ENCODE results near the gene MANSC1. TPM values are rescaled to one million over a fixed set of nuclear protein-coding genes. Genes with fewer than 3 reads are reported as not detected.
A peak's percentile ranks its signal among the peaks of the same experiment; 100 is the strongest.

Gene MANSC1
- total and polyA plus RNA-seq, 2 of the 13 experiments (the other 11 are each of a cell fraction or from before 2014, with no cell fraction given): 1.9 to 4.2 TPM

DNA sequence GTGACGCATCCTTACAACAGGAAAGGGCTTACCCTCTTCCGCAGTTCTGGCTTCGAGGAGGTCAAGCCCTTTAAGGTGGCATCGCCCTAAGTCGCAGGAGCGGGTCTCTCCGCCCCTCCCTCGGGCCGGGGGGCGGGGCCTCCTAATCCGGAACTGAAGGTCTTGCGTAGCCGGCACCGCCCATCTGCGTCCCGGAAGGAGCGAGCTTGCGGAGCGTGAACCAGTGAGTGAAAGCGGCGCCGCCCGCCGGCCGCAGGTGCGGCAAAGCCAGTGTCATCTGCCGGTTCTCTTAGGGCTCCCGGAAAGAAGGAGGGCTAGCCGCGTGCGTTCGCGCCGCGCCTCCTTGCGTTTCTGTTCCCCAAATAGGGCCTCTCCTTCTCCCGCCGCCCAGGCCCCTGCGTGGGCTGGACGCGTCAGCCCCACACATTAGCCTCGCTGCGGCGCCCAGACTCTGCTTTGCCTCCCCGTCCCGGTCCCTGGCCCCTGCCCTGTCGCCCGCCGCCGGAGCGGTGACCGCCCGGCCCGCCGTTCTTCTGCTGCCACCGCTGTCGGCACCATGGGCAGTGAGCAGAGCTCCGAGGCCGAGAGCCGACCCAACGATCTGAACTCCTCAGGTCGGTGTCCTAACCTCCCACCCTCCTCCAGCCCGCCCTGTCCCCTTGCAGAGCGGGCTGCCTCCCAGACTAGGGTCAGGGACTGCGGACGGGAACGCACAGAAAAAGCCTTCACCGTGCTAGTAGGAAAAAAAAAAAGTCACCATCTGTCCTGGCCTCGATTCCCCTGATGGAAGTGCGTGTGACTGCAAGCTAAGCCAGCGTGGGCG, 7.1 kb upstream of the MANSC1 start, which contains the start of gene BORCS5 (continued):
- TF ChIP-seq NCOR1 (IDR thresholded peaks at IDR 0.05; ENCODE audit: borderline replicate concordance, low read length) (peak; percentile 29; the same call in 1 of the 2 replicates), ZNF567 (CRISPR knock-in tag; IDR thresholded peaks at IDR 0.05; ENCODE audit: borderline replicate concordance) (0 out of 2 replicates have a peak, but pooled peaks have one; percentile 64), MAFF (IDR thresholded peaks at IDR 0.05; ENCODE audit: low read depth, low read length) (no peak), ZNF101 (CRISPR knock-in tag; IDR thresholded peaks at IDR 0.05; ENCODE audit: borderline replicate concordance, low read depth) (no peak), ZBTB7B (CRISPR knock-in tag; IDR thresholded peaks at IDR 0.05) (peak; percentile 60; the same call in 1 of the 2 replicates), ZNF281 (CRISPR knock-in tag; IDR thresholded peaks at IDR 0.05; ENCODE audit: borderline replicate concordance) (no peak), MTF1 (CRISPR knock-in tag; IDR thresholded peaks at IDR 0.05) (no peak), ZSCAN25 (CRISPR knock-in tag; IDR thresholded peaks at IDR 0.05) (no peak), ZNF136 (CRISPR knock-in tag; IDR thresholded peaks at IDR 0.05; ENCODE audit: low read depth) (no peak), TARDBP (CRISPR knock-in tag; IDR thresholded peaks at IDR 0.05) (peak; percentile 73), ZBTB4 (CRISPR knock-in tag; IDR thresholded peaks at IDR 0.05; ENCODE audit: borderline replicate concordance) (peak; percentile 69; the same call in 1 of the 2 replicates), SIX1 (CRISPR knock-in tag; IDR thresholded peaks at IDR 0.05; ENCODE audit: borderline replicate concordance) (no peak), SRF (IDR thresholded peaks at IDR 0.05; ENCODE audit: low read depth, low read length) (no peak), U2AF1 (optimal IDR thresholded peaks at IDR 0.05; ENCODE audit: low read depth, low read length) (no peak)
- TF ChIP-seq, protein P1, sequence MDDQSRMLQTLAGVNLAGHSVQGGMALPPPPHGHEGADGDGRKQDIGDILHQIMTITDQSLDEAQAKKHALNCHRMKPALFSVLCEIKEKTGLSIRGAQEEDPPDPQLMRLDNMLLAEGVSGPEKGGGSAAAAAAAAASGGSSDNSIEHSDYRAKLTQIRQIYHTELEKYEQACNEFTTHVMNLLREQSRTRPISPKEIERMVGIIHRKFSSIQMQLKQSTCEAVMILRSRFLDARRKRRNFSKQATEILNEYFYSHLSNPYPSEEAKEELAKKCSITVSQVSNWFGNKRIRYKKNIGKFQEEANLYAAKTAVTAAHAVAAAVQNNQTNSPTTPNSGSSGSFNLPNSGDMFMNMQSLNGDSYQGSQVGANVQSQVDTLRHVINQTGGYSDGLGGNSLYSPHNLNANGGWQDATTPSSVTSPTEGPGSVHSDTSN (CRISPR knock-in tag; IDR thresholded peaks at IDR 0.05; ENCODE audit: borderline replicate concordance): no peak
- TF ChIP-seq, protein P2, sequence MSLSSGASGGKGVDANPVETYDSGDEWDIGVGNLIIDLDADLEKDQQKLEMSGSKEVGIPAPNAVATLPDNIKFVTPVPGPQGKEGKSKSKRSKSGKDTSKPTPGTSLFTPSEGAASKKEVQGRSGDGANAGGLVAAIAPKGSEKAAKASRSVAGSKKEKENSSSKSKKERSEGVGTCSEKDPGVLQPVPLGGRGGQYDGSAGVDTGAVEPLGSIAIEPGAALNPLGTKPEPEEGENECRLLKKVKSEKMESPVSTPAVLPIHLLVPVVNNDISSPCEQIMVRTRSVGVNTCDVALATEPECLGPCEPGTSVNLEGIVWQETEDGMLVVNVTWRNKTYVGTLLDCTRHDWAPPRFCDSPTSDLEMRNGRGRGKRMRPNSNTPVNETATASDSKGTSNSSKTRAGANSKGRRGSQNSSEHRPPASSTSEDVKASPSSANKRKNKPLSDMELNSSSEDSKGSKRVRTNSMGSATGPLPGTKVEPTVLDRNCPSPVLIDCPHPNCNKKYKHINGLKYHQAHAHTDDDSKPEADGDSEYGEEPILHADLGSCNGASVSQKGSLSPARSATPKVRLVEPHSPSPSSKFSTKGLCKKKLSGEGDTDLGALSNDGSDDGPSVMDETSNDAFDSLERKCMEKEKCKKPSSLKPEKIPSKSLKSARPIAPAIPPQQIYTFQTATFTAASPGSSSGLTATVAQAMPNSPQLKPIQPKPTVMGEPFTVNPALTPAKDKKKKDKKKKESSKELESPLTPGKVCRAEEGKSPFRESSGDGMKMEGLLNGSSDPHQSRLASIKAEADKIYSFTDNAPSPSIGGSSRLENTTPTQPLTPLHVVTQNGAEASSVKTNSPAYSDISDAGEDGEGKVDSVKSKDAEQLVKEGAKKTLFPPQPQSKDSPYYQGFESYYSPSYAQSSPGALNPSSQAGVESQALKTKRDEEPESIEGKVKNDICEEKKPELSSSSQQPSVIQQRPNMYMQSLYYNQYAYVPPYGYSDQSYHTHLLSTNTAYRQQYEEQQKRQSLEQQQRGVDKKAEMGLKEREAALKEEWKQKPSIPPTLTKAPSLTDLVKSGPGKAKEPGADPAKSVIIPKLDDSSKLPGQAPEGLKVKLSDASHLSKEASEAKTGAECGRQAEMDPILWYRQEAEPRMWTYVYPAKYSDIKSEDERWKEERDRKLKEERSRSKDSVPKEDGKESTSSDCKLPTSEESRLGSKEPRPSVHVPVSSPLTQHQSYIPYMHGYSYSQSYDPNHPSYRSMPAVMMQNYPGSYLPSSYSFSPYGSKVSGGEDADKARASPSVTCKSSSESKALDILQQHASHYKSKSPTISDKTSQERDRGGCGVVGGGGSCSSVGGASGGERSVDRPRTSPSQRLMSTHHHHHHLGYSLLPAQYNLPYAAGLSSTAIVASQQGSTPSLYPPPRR (CRISPR knock-in tag; IDR thresholded peaks at IDR 0.05; ENCODE audit: borderline replicate concordance): no peak

Data from HepG2 (cell line).